ENCODE data around the gene KCP. TPM values are rescaled to one million over a fixed set of nuclear protein-coding genes. Genes with fewer than 3 reads are reported as not detected.
A peak's percentile ranks its signal among the peaks of the same experiment; 100 is the strongest.

The KCP gene
- total and polyA plus RNA-seq, 2 of the 13 experiments (the other 11 are each of a cell fraction or from before 2014, with no cell fraction given): 0.37 to 1.0 TPM

- DNase-seq (ENCODE audit: low spot score) (no peak), ATAC-seq (peak; percentile 20), FAIRE-seq (no peak)
- Histone ChIP-seq H3K9ac (ENCODE audit: insufficient read depth, low read depth, low read length) (no peak overlapping the region), H3K36me3 (replicated peaks in 1 of 2; ENCODE audit: control insufficient read depth in 1 of 2, insufficient read depth in 2 of 2, low read length in 2 of 2) (no peaks in the 10 kb centered on the region), H3K9me3 (ENCODE audit: low read length) (no peaks in the 10 kb centered on the region), H3K27ac (ENCODE audit: extremely low read length, insufficient read depth, low read length) (no peak overlapping the region), H3K27me3 (ENCODE audit: control insufficient read depth in 1 of 2, insufficient read depth in 2 of 2, low read length in 2 of 2) (peaks cover 1 to 26% of the 10 kb centered on the region in 2 experiments; a peak in 4 of 5 replicates), H3K4me1 (ENCODE audit: insufficient read depth, low read length) (peaks cover 12% of the 10 kb centered on the region), H4K20me1 (ENCODE audit: insufficient read depth, low read length) (no peaks in the 10 kb centered on the region), H3K4me3 (replicated peaks in 1 of 3; ENCODE audit: insufficient read depth in 1 of 3, low read depth in 2 of 3, low read length in 3 of 3) (no peak overlapping the region), H3K4me2 (ENCODE audit: low read depth, low read length) (no peak overlapping the region), H3K79me2 (ENCODE audit: insufficient read depth, low read length) (no peaks in the 10 kb centered on the region), H2AFZ (ENCODE audit: low read length) (no peak overlapping the region)
- in situ Hi-C loops (cut with HindIII; ENCODE audit: extremely low pct_ligation_motif_present, low pct_unique_long_range_greater_than_20kb) (loop anchor here (25.0 kb wide), 1 partner anchor 455 kb away; no protein-coding TSS in a partner anchor), intact Hi-C loops (cut with micrococcal nuclease; ENCODE audit: unreplicated experiment) (no loop called here)
- WGBS (ENCODE audit: low lambda C conversion rate): 0% methylated on average over 2 of the region's 13 CpGs
- BruUV-seq (replicated peaks): no TSS peak
- CTCF ChIA-PET (ENCODE audit: low intra/inter-chr PET ratio, low total read pairs): no interaction called here
- POLR2A ChIA-PET: no interaction called here
- TF ChIP-seq ZHX2 (IDR thresholded peaks at IDR 0.05; ENCODE audit: low read depth): no peak
- no peak for TF ChIP-seq ZHX2 (CRISPR knock-in tag; IDR thresholded peaks at IDR 0.05; ENCODE audit: borderline replicate concordance)
- no peak for TF ChIP-seq KIAA2018 (CRISPR knock-in tag; IDR thresholded peaks at IDR 0.05; ENCODE audit: borderline replicate concordance)
- no peak for TF ChIP-seq WIZ (CRISPR knock-in tag; IDR thresholded peaks at IDR 0.05)
- TF ChIP-seq ZNF777 (CRISPR knock-in tag; IDR thresholded peaks at IDR 0.05): no peak
- no peak for TF ChIP-seq ZNF331 (CRISPR knock-in tag; IDR thresholded peaks at IDR 0.05)
- TF ChIP-seq MATR3 (CRISPR knock-in tag; IDR thresholded peaks at IDR 0.05): no peak
- no peak for TF ChIP-seq GLI4 (CRISPR knock-in tag; IDR thresholded peaks at IDR 0.05; ENCODE audit: borderline replicate concordance)
- TF ChIP-seq HNF4G (IDR thresholded peaks at IDR 0.05; ENCODE audit: borderline replicate concordance, low read depth, low read length): no peak
- no peak for TF ChIP-seq HNF4G (CRISPR knock-in tag; IDR thresholded peaks at IDR 0.05; ENCODE audit: borderline replicate concordance, low read depth)
Measured at GRCh38 chr7:128892521-128893250, 17.8 kb downstream of the KCP start.
